GM12878 (cell line): ENCODE measurements around the gene CMBL. TPM values are rescaled to one million over a fixed set of nuclear protein-coding genes. Genes with fewer than 3 reads are reported as not detected.
A peak's percentile ranks its signal among the peaks of the same experiment; 100 is the strongest.

ENCODE experiments used
- EGR1 ChIP-seq, 2 experiments: IDR thresholded peaks; 1 replicate in 1 of 2; 2 replicates in 1 of 2; pipeline ENCODE4 v1.6.1; 2011 to 2012; ENCODE audit warnings: low read depth in 2 of 2, low read length in 2 of 2, borderline replicate concordance in 1 of 2, mild to moderate bottlenecking in 1 of 2, moderate library complexity in 1 of 2
- EP300 ChIP-seq, 2 experiments: fragments of 150-350 bp in 1 of 2; IDR thresholded peaks; 2 replicates each; pipeline ENCODE4 v1.6.1; 2011 to 2012; ENCODE audit warnings: low read depth in 2 of 2, low read length in 2 of 2, borderline replicate concordance in 1 of 2, improper control_type of control experiment in 1 of 2, inconsistent platforms in 1 of 2; ENCODE audit not compliant: control insufficient read depth in 1 of 2
- KDM1A ChIP-seq: fragments of 200-600 bp; sonication (generic); IDR thresholded peaks from 2 replicates; pipeline ENCODE4 v1.6.1; 2016; ENCODE audit warnings: borderline replicate concordance
- MYC ChIP-seq: IDR thresholded peaks from 2 replicates; pipeline ENCODE4 v1.6.1; 2011; ENCODE audit warnings: mild to moderate bottlenecking, low read length, moderate library complexity, inconsistent platforms; ENCODE audit not compliant: insufficient read depth, insufficient replicate concordance, insufficient read length, severe bottlenecking
- NFXL1 ChIP-seq: fragments of 450-650 bp; IDR thresholded peaks from 2 replicates; pipeline ENCODE4 v1.6.1; 2017; ENCODE audit warnings: antibody characterized with exemption, mild to moderate bottlenecking, borderline replicate concordance
- NR2C1 ChIP-seq: fragments of 450-650 bp; IDR thresholded peaks from 2 replicates; pipeline ENCODE4 v1.6.1; 2017; ENCODE audit warnings: antibody characterized with exemption, mild to moderate bottlenecking, moderate library complexity
- SIN3A ChIP-seq: IDR thresholded peaks from 2 replicates; pipeline ENCODE4 v1.6.1; 2012; ENCODE audit warnings: low read depth, low read length, improper control_type of control experiment
- polyA plus RNA-seq, 11 experiments: library from polyadenylated mRNA; depleted of rRNA in 4 of 11; unstranded in 6 of 11; stranded (reverse) in 5 of 11; fragments of >200 nt; fragmentation: Nextera tagmentation in 4 of 11; fragmentation: Illumina TruSeq in 1 of 11; extraction: Ambion mirVana in 4 of 11; extraction: Trizol in 1 of 11; gene quantifications; 1 replicate in 1 of 11; 2 replicates in 10 of 11; pipeline versions ENCODE4 v1.2.1 to v1.2.3, GENCODE V29; 2011 to 2016; ENCODE audit warnings: inconsistent platforms in 2 of 11, missing spikeins in 2 of 11, low read depth in 1 of 11
- total RNA-seq, 4 experiments: library from RNA; depleted of rRNA in 3 of 4; stranded (reverse); fragments of >200 nt in 3 of 4; fragmentation: Illumina TruSeq in 1 of 4; extraction: Trizol in 1 of 4; gene quantifications; 2 replicates each; pipeline versions ENCODE4 v1.2.1 to v1.2.3, GENCODE V29; 2013 to 2021
- TF ChIP-seq, protein P1 (sequence below): fragments of 450-650 bp; IDR thresholded peaks from 2 replicates; pipeline ENCODE4 v1.6.1; 2017; ENCODE audit warnings: mild to moderate bottlenecking
- TF ChIP-seq, protein P2 (sequence below): fragments of 450-650 bp; IDR thresholded peaks from 2 replicates; pipeline ENCODE4 v1.6.1; 2018; ENCODE audit warnings: borderline replicate concordance, mild to moderate bottlenecking; ENCODE audit not compliant: partially characterized antibody
- TF ChIP-seq, protein P3 (sequence below): fragments of 150-350 bp; IDR thresholded peaks from 2 replicates; pipeline ENCODE4 v1.6.1; 2016; ENCODE audit warnings: low read depth, low read length
- TF ChIP-seq, protein P4 (sequence below): fragments of 450-650 bp; IDR thresholded peaks from 2 replicates; pipeline ENCODE4 v1.6.1; 2018; ENCODE audit warnings: mild to moderate bottlenecking, low read depth, moderate library complexity; ENCODE audit not compliant: partially characterized antibody
- TF ChIP-seq, protein P5 (sequence below): fragments of 450-650 bp; formaldehyde crosslinking; IDR thresholded peaks from 2 replicates; pipeline ENCODE4 v1.5.0; 2022; ENCODE audit warnings: mild to moderate bottlenecking, missing genetic modification characterization

The CMBL gene
- total and polyA plus RNA-seq, 10 of the 15 experiments (the other 5 are each of a cell fraction or from before 2014, with no cell fraction given), result 1.8 to 15.6 (median 7.5) TPM

DNA sequence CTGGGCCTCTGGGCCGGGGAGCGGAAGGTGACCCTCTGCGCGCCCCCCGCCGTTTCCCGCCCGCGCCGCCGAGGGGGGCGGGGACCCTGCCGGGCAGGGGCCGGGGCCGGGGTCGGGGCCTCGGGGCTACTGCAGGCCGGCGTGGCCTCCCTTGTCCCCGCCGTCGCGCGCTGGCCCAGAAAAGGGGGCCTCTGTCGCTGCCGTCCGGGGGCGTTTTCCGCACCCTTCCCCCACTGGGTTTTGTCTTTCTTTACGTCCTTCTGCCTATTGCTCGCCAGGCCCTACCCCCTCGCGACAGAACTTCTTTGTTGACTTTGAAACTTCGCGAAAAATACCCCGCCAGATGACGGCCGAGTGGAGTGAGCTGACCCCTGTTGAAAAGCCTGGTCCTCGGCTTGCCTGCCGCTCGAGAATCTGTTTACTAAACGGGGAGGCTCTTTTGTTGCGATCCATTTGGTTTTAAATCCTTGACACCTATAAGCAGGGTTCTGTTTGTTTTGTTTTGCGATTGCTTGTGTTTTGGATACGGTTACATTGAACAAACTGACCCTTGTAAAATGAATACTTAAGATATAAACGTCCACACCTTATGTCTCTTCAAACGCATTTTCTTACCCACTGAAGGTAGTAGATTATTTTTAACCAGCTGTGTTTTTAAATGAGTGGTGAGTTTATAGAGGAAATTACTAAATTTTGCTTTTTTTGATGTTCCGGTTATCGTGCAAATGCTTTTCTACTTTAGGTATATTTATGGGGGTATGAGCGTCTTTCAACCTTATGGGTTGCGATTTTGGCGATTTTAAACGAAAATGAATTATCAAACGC is 46.6 kb upstream of the CMBL start (continued):
- TF ChIP-seq, protein P1, sequence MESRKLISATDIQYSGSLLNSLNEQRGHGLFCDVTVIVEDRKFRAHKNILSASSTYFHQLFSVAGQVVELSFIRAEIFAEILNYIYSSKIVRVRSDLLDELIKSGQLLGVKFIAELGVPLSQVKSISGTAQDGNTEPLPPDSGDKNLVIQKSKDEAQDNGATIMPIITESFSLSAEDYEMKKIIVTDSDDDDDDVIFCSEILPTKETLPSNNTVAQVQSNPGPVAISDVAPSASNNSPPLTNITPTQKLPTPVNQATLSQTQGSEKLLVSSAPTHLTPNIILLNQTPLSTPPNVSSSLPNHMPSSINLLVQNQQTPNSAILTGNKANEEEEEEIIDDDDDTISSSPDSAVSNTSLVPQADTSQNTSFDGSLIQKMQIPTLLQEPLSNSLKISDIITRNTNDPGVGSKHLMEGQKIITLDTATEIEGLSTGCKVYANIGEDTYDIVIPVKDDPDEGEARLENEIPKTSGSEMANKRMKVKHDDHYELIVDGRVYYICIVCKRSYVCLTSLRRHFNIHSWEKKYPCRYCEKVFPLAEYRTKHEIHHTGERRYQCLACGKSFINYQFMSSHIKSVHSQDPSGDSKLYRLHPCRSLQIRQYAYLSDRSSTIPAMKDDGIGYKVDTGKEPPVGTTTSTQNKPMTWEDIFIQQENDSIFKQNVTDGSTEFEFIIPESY, result no peak
- TF ChIP-seq MYC, result no peak
- TF ChIP-seq, protein P2, sequence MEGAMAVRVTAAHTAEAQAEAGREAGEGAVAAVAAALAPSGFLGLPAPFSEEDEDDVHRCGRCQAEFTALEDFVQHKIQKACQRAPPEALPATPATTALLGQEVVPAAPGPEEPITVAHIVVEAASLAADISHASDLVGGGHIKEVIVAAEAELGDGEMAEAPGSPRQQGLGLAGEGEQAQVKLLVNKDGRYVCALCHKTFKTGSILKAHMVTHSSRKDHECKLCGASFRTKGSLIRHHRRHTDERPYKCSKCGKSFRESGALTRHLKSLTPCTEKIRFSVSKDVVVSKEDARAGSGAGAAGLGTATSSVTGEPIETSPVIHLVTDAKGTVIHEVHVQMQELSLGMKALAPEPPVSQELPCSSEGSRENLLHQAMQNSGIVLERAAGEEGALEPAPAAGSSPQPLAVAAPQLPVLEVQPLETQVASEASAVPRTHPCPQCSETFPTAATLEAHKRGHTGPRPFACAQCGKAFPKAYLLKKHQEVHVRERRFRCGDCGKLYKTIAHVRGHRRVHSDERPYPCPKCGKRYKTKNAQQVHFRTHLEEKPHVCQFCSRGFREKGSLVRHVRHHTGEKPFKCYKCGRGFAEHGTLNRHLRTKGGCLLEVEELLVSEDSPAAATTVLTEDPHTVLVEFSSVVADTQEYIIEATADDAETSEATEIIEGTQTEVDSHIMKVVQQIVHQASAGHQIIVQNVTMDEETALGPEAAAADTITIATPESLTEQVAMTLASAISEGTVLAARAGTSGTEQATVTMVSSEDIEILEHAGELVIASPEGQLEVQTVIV, result no peak
- no peak; the same call in 1 of the 2 replicates for TF ChIP-seq NR2C1
- peak in 1 of 2 experiments; percentile 87; a peak in 2 of 3 replicates for TF ChIP-seq EGR1 (IDR thresholded peaks at IDR 0.05; ENCODE audit: borderline replicate concordance in 1 of 2, low read depth in 2 of 2, low read length in 2 of 2)
- TF ChIP-seq, protein P3, sequence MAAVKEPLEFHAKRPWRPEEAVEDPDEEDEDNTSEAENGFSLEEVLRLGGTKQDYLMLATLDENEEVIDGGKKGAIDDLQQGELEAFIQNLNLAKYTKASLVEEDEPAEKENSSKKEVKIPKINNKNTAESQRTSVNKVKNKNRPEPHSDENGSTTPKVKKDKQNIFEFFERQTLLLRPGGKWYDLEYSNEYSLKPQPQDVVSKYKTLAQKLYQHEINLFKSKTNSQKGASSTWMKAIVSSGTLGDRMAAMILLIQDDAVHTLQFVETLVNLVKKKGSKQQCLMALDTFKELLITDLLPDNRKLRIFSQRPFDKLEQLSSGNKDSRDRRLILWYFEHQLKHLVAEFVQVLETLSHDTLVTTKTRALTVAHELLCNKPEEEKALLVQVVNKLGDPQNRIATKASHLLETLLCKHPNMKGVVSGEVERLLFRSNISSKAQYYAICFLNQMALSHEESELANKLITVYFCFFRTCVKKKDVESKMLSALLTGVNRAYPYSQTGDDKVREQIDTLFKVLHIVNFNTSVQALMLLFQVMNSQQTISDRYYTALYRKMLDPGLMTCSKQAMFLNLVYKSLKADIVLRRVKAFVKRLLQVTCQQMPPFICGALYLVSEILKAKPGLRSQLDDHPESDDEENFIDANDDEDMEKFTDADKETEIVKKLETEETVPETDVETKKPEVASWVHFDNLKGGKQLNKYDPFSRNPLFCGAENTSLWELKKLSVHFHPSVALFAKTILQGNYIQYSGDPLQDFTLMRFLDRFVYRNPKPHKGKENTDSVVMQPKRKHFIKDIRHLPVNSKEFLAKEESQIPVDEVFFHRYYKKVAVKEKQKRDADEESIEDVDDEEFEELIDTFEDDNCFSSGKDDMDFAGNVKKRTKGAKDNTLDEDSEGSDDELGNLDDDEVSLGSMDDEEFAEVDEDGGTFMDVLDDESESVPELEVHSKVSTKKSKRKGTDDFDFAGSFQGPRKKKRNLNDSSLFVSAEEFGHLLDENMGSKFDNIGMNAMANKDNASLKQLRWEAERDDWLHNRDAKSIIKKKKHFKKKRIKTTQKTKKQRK, result no peak
- TF ChIP-seq KDM1A, result no peak
- no peak for TF ChIP-seq NFXL1
- TF ChIP-seq SIN3A, result no peak
- no peak for TF ChIP-seq EP300 (IDR thresholded peaks at IDR 0.05; ENCODE audit: borderline replicate concordance in 1 of 2, control insufficient read depth in 1 of 2, low read depth in 2 of 2, low read length in 2 of 2)
- TF ChIP-seq, protein P4, sequence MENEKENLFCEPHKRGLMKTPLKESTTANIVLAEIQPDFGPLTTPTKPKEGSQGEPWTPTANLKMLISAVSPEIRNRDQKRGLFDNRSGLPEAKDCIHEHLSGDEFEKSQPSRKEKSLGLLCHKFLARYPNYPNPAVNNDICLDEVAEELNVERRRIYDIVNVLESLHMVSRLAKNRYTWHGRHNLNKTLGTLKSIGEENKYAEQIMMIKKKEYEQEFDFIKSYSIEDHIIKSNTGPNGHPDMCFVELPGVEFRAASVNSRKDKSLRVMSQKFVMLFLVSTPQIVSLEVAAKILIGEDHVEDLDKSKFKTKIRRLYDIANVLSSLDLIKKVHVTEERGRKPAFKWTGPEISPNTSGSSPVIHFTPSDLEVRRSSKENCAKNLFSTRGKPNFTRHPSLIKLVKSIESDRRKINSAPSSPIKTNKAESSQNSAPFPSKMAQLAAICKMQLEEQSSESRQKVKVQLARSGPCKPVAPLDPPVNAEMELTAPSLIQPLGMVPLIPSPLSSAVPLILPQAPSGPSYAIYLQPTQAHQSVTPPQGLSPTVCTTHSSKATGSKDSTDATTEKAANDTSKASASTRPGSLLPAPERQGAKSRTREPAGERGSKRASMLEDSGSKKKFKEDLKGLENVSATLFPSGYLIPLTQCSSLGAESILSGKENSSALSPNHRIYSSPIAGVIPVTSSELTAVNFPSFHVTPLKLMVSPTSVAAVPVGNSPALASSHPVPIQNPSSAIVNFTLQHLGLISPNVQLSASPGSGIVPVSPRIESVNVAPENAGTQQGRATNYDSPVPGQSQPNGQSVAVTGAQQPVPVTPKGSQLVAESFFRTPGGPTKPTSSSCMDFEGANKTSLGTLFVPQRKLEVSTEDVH, result no peak
- TF ChIP-seq, protein P5, sequence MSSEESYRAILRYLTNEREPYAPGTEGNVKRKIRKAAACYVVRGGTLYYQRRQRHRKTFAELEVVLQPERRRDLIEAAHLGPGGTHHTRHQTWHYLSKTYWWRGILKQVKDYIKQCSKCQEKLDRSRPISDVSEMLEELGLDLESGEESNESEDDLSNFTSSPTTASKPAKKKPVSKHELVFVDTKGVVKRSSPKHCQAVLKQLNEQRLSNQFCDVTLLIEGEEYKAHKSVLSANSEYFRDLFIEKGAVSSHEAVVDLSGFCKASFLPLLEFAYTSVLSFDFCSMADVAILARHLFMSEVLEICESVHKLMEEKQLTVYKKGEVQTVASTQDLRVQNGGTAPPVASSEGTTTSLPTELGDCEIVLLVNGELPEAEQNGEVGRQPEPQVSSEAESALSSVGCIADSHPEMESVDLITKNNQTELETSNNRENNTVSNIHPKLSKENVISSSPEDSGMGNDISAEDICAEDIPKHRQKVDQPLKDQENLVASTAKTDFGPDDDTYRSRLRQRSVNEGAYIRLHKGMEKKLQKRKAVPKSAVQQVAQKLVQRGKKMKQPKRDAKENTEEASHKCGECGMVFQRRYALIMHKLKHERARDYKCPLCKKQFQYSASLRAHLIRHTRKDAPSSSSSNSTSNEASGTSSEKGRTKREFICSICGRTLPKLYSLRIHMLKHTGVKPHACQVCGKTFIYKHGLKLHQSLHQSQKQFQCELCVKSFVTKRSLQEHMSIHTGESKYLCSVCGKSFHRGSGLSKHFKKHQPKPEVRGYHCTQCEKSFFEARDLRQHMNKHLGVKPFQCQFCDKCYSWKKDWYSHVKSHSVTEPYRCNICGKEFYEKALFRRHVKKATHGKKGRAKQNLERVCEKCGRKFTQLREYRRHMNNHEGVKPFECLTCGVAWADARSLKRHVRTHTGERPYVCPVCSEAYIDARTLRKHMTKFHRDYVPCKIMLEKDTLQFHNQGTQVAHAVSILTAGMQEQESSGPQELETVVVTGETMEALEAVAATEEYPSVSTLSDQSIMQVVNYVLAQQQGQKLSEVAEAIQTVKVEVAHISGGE (CRISPR knock-in tag), result no peak
